ENCODE results near the gene UNC13C.
"Not testable (repeated sequence)": the region's sequence is repeated elsewhere in the genome, so short reads cannot be mapped to it uniquely, and the experiment has no call there.

The UNC13C gene

GRCh38 chr15:53978253-53978906 is at the start of gene UNC13C:
TSS of gene UNC13C (plus strand) at chr15:53978441. CDS start at chr15:54012904, 34,463 bp downstream.
- no peak for DNase-seq (ENCODE audit: low read depth in 2 of 2)

GRCh38 chr15:53936137-53936536 is 42.1 kb upstream of the UNC13C start:
- no peak for DNase-seq (ENCODE audit: low read depth in 2 of 2)

GRCh38 chr15:53937632-53938031 is 40.6 kb upstream of the UNC13C start:
- not testable (repeated sequence) for DNase-seq (ENCODE audit: low read depth in 2 of 2)

GRCh38 chr15:53950572-53950971 is 27.7 kb upstream of the UNC13C start:
- no peak for DNase-seq (ENCODE audit: low read depth in 2 of 2)

- DNase-seq (ENCODE audit: low read depth in 2 of 2), result no peak
These were observed 22.8 kb upstream of the UNC13C start for GRCh38 chr15:53955396-53955795.

GRCh38 chr15:53962646-53963561 is 15.3 kb upstream of the UNC13C start:
- DNase-seq (ENCODE audit: low read depth in 2 of 2), result no peak

- no peak for DNase-seq (ENCODE audit: low read depth in 2 of 2)
These were observed 14.4 kb upstream of the UNC13C start for GRCh38 chr15:53963801-53964200.

- DNase-seq (ENCODE audit: low read depth in 2 of 2), result no peak
These were observed 4.1 kb upstream of the UNC13C start for GRCh38 chr15:53974121-53974520.

- no peak for DNase-seq (ENCODE audit: low read depth in 2 of 2)
These were observed 3.4 kb upstream of the UNC13C start for GRCh38 chr15:53974813-53975212.

- DNase-seq (ENCODE audit: low read depth in 2 of 2), result no peak
These were observed 1.3 kb upstream of the UNC13C start for GRCh38 chr15:53976844-53977392.

GRCh38 chr15:53979051-53979788 is 979 bp downstream of the UNC13C start:
- no peak for DNase-seq (ENCODE audit: low read depth in 2 of 2)

GRCh38 chr15:53980021-53980420 is 1.8 kb downstream of the UNC13C start:
- DNase-seq (ENCODE audit: low read depth in 2 of 2), result no peak

- DNase-seq (ENCODE audit: low read depth in 2 of 2), result no peak
These were observed 3.9 kb downstream of the UNC13C start for GRCh38 chr15:53982071-53982680.

- DNase-seq (ENCODE audit: low read depth in 2 of 2), result no peak
These were observed 4.6 kb downstream of the UNC13C start for GRCh38 chr15:53982876-53983275.

- no peak for DNase-seq (ENCODE audit: low read depth in 2 of 2)
These were observed 6.0 kb downstream of the UNC13C start for GRCh38 chr15:53984221-53984620.

- DNase-seq (ENCODE audit: low read depth in 2 of 2), result no peak
These were observed 7.3 kb downstream of the UNC13C start for GRCh38 chr15:53985562-53985961.

GRCh38 chr15:53987480-53987879 is 9.2 kb downstream of the UNC13C start:
- DNase-seq (ENCODE audit: low read depth in 2 of 2), result no peak

- no peak for DNase-seq (ENCODE audit: low read depth in 2 of 2)
These were observed 29.0 kb downstream of the UNC13C start for GRCh38 chr15:54007256-54007655.

GRCh38 chr15:54011656-54012055 is 33.4 kb downstream of the UNC13C start:
- no peak for DNase-seq (ENCODE audit: low read depth in 2 of 2)

GRCh38 chr15:54014067-54014655 is 35.9 kb downstream of the UNC13C start:
- no peak for DNase-seq (ENCODE audit: low read depth in 2 of 2)

GRCh38 chr15:54017251-54017650 is 39.0 kb downstream of the UNC13C start:
- DNase-seq (ENCODE audit: low read depth in 2 of 2), result no peak

Measured in fibroblast of skin of left quadriceps (primary cell).